GM23338 (cell line): ENCODE data around the gene TIAM1. TPM values are rescaled to one million over a fixed set of nuclear protein-coding genes. Genes with fewer than 3 reads are reported as not detected.

Experiments
- ATAC-seq: fragments of 200-7000 bp; cut with Tn5 transposase; 3 replicates; pipeline ENCODE4 v1.9.1; 2020
- DNase-seq: peaks from one replicate; pipeline ENCODE4 v3.0.0-alpha.2; 2015; ENCODE audit warnings: low spot score
- H2AFZ ChIP-seq: fragments of 200-600 bp; sonication (generic); 2 replicates; pipeline ENCODE4 v1.8.0; 2016; ENCODE audit warnings: antibody characterized with exemption, mild to moderate bottlenecking, moderate library complexity
- H3F3A ChIP-seq: fragments of 200-600 bp; sonication (generic); replicated peaks from 2 replicates; pipeline ENCODE4 v1.8.0; 2017; ENCODE audit warnings: antibody characterized with exemption, mixed run types, low read depth
- H3K27ac ChIP-seq: fragments of 200-600 bp; sonication (generic); 2 replicates; pipeline ENCODE4 v1.6.1; 2016; ENCODE audit warnings: low read depth
- H3K27me3 ChIP-seq: fragments of 200-600 bp; sonication (generic); 2 replicates; pipeline ENCODE4 v1.8.0; 2016; ENCODE audit warnings: mild to moderate bottlenecking, mixed run types, moderate library complexity; ENCODE audit not compliant: insufficient read depth
- H3K36me3 ChIP-seq: fragments of 200-600 bp; sonication (generic); 2 replicates; pipeline ENCODE4 v1.8.0; 2016; ENCODE audit warnings: mild to moderate bottlenecking; ENCODE audit not compliant: insufficient read depth
- H3K4me1 ChIP-seq: fragments of 200-600 bp; sonication (generic); 2 replicates; pipeline ENCODE4 v1.8.0; 2016; ENCODE audit warnings: mild to moderate bottlenecking, moderate library complexity; ENCODE audit not compliant: insufficient read depth
- H3K4me2 ChIP-seq: fragments of 200-600 bp; sonication (generic); 2 replicates; pipeline ENCODE4 v1.7.1; 2017; ENCODE audit warnings: mixed run types
- H3K4me3 ChIP-seq: fragments of 200-600 bp; sonication (generic); 2 replicates; pipeline ENCODE4 v1.6.1; 2016; ENCODE audit warnings: mixed run types
- H3K79me2 ChIP-seq: fragments of 200-600 bp; sonication (generic); replicated peaks from 2 replicates; pipeline ENCODE4 v1.8.0; 2017; ENCODE audit warnings: mild to moderate bottlenecking; ENCODE audit not compliant: insufficient read depth
- H3K9me2 ChIP-seq: fragments of 200-600 bp; sonication (generic); 2 replicates; pipeline ENCODE4 v1.8.0; 2017; ENCODE audit not compliant: insufficient read depth
- H4K20me1 ChIP-seq: fragments of 200-600 bp; sonication (generic); replicated peaks from 2 replicates; pipeline ENCODE4 v1.8.0; 2017; ENCODE audit warnings: mild to moderate bottlenecking; ENCODE audit not compliant: insufficient read depth
- H3K27ac Mint-ChIP-seq: 2 replicates; pipeline ENCODE4 v1.8.0; 2020; ENCODE audit warnings: inconsistent platforms, mild to moderate bottlenecking, moderate library complexity, mixed read lengths
- H3K27me3 Mint-ChIP-seq: 3 replicates; pipeline ENCODE4 v1.8.0; 2022; ENCODE audit warnings: low read depth, mild to moderate bottlenecking, moderate library complexity, mixed read lengths, inconsistent platforms; ENCODE audit not compliant: insufficient read depth, poor library complexity
- H3K36me3 Mint-ChIP-seq: 3 replicates; pipeline ENCODE4 v1.8.0; 2021; ENCODE audit warnings: low read depth, mild to moderate bottlenecking, inconsistent platforms, moderate library complexity, mixed read lengths
- H3K4me1 Mint-ChIP-seq: 3 replicates; pipeline ENCODE4 v1.8.0; 2020; ENCODE audit warnings: mild to moderate bottlenecking, inconsistent platforms, mixed read lengths
- H3K4me3 Mint-ChIP-seq: 3 replicates; pipeline ENCODE4 v1.8.0; 2021; ENCODE audit warnings: moderate library complexity, mild to moderate bottlenecking, inconsistent platforms, mixed read lengths
- H3K9me3 Mint-ChIP-seq: 3 replicates; pipeline ENCODE4 v1.8.0; 2020; ENCODE audit warnings: moderate library complexity, mild to moderate bottlenecking, inconsistent platforms, mixed read lengths
- CREB1 ChIP-seq: fragments of 250-450 bp; sonication (Bioruptor Pico); IDR thresholded peaks from 2 replicates; pipeline ENCODE4 v1.5.0; 2020; ENCODE audit warnings: low read depth, mild to moderate bottlenecking, moderate library complexity
- CTCF ChIP-seq, 2 experiments: fragments of 200-600 bp in 1 of 2; sonication (generic) in 1 of 2; conservative IDR thresholded peaks; 2 replicates each; pipeline versions ENCODE4 v1.5.1 to v1.6.1; 2016 to 2017; ENCODE audit warnings: antibody characterized with exemption in 2 of 2, low read depth in 2 of 2, mild to moderate bottlenecking in 2 of 2, moderate library complexity in 1 of 2
- EZH2 ChIP-seq: fragments of 200-600 bp; sonication (generic); IDR thresholded peaks from one replicate; pipeline ENCODE4 v1.8.0; 2017; ENCODE audit warnings: antibody characterized with exemption, mild to moderate bottlenecking, low read depth; ENCODE audit not compliant: unreplicated experiment
- EZH2phosphoT487 ChIP-seq: fragments of 200-600 bp; sonication (generic); IDR thresholded peaks from one replicate; pipeline ENCODE4 v1.8.1; 2018; ENCODE audit warnings: antibody characterized with exemption; ENCODE audit not compliant: unreplicated experiment
- JUNB ChIP-seq: IDR thresholded peaks from one replicate; pipeline ENCODE4 v1.6.1; 2016; ENCODE audit warnings: antibody characterized with exemption; ENCODE audit not compliant: unreplicated experiment
- NANOG ChIP-seq: IDR thresholded peaks from 2 replicates; pipeline ENCODE4 v1.6.1; 2016; ENCODE audit warnings: antibody characterized with exemption, borderline replicate concordance
- POLR2AphosphoS5 ChIP-seq: IDR thresholded peaks from 2 replicates; pipeline ENCODE4 v1.6.1; 2016; ENCODE audit warnings: antibody characterized with exemption, low read depth
- STAT1 ChIP-seq: IDR thresholded peaks from one replicate; pipeline ENCODE4 v1.6.1; 2016; ENCODE audit warnings: antibody characterized with exemption; ENCODE audit not compliant: unreplicated experiment
- ZNF114 ChIP-seq: fragments of 250-450 bp; sonication (Bioruptor Pico); IDR thresholded peaks from 2 replicates; pipeline ENCODE4 v1.5.0; 2020; ENCODE audit warnings: mild to moderate bottlenecking, moderate library complexity
- ZNF331 ChIP-seq: fragments of 250-450 bp; sonication (Bioruptor Pico); IDR thresholded peaks from 2 replicates; pipeline ENCODE4 v1.5.0; 2020; ENCODE audit warnings: low read depth, mild to moderate bottlenecking, moderate library complexity
- polyA plus RNA-seq: library from polyadenylated mRNA; unstranded; fragments of >200 nt; fragmentation: Nextera tagmentation; extraction: Ambion mirVana; gene quantifications from 2 replicates; pipeline ENCODE4 v1.2.1, GENCODE V29; 2016
- total RNA-seq: library from RNA; depleted of rRNA; stranded (reverse); fragments of >200 nt; shearing (Covaris generic); gene quantifications from 2 replicates; pipeline ENCODE4 v1.2.3, GENCODE V29; 2014
- TF ChIP-seq, protein P1 (sequence below): IDR thresholded peaks from 2 replicates; pipeline ENCODE4 v1.6.1; 2016; ENCODE audit warnings: antibody characterized with exemption
- TF ChIP-seq, protein P2 (sequence below): fragments of 250-450 bp; sonication (Bioruptor Pico); IDR thresholded peaks from 2 replicates; pipeline ENCODE4 v1.5.0; 2020; ENCODE audit warnings: mild to moderate bottlenecking, moderate library complexity
- TF ChIP-seq, protein P3 (sequence below): IDR thresholded peaks from one replicate; pipeline ENCODE4 v1.6.1; 2018; ENCODE audit warnings: antibody characterized with exemption; ENCODE audit not compliant: unreplicated experiment

The TIAM1 gene
- total and polyA plus RNA-seq, 2 experiments from 2014 or later: 18.5 to 20.0 TPM

- Histone ChIP-seq H2AFZ (no peak overlapping the region), H3K27ac (0 out of 2 replicates have a peak overlapping the region, but pooled peaks have one; percentile 41), H3K9me2 (no peaks in the 10 kb centered on the region), H3K36me3 (no peaks in the 10 kb centered on the region), H3K4me1 (peaks cover 22% of the 10 kb centered on the region), H4K20me1 (no peaks in the 10 kb centered on the region), H3K27me3 (no peaks in the 10 kb centered on the region), H3K79me2 (no peaks in the 10 kb centered on the region), H3F3A (no peaks in the 10 kb centered on the region), H3K4me3 (no peak overlapping the region), H3K4me2 (no peak overlapping the region)
- H3K36me3 Mint-ChIP-seq: no peaks in the 10 kb centered on the region
- H3K27me3 Mint-ChIP-seq: peaks cover 4% of the 10 kb centered on the region
- no peak for DNase-seq
- no peak for ATAC-seq
- TF ChIP-seq EZH2phosphoT487 (no peak), STAT1 (no peak), ZNF331 (CRISPR knock-in tag) (no peak), ZNF114 (CRISPR knock-in tag) (no peak), NANOG (no peak), POLR2AphosphoS5 (no peak), CTCF (conservative IDR thresholded peaks at IDR 0.05; ENCODE audit: low read depth in 2 of 2) (no peak), JUNB (no peak), CREB1 (CRISPR knock-in tag) (no peak), EZH2 (no peak)
- TF ChIP-seq, protein P1, sequence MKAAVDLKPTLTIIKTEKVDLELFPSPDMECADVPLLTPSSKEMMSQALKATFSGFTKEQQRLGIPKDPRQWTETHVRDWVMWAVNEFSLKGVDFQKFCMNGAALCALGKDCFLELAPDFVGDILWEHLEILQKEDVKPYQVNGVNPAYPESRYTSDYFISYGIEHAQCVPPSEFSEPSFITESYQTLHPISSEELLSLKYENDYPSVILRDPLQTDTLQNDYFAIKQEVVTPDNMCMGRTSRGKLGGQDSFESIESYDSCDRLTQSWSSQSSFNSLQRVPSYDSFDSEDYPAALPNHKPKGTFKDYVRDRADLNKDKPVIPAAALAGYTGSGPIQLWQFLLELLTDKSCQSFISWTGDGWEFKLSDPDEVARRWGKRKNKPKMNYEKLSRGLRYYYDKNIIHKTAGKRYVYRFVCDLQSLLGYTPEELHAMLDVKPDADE: no peak
- TF ChIP-seq, protein P2, sequence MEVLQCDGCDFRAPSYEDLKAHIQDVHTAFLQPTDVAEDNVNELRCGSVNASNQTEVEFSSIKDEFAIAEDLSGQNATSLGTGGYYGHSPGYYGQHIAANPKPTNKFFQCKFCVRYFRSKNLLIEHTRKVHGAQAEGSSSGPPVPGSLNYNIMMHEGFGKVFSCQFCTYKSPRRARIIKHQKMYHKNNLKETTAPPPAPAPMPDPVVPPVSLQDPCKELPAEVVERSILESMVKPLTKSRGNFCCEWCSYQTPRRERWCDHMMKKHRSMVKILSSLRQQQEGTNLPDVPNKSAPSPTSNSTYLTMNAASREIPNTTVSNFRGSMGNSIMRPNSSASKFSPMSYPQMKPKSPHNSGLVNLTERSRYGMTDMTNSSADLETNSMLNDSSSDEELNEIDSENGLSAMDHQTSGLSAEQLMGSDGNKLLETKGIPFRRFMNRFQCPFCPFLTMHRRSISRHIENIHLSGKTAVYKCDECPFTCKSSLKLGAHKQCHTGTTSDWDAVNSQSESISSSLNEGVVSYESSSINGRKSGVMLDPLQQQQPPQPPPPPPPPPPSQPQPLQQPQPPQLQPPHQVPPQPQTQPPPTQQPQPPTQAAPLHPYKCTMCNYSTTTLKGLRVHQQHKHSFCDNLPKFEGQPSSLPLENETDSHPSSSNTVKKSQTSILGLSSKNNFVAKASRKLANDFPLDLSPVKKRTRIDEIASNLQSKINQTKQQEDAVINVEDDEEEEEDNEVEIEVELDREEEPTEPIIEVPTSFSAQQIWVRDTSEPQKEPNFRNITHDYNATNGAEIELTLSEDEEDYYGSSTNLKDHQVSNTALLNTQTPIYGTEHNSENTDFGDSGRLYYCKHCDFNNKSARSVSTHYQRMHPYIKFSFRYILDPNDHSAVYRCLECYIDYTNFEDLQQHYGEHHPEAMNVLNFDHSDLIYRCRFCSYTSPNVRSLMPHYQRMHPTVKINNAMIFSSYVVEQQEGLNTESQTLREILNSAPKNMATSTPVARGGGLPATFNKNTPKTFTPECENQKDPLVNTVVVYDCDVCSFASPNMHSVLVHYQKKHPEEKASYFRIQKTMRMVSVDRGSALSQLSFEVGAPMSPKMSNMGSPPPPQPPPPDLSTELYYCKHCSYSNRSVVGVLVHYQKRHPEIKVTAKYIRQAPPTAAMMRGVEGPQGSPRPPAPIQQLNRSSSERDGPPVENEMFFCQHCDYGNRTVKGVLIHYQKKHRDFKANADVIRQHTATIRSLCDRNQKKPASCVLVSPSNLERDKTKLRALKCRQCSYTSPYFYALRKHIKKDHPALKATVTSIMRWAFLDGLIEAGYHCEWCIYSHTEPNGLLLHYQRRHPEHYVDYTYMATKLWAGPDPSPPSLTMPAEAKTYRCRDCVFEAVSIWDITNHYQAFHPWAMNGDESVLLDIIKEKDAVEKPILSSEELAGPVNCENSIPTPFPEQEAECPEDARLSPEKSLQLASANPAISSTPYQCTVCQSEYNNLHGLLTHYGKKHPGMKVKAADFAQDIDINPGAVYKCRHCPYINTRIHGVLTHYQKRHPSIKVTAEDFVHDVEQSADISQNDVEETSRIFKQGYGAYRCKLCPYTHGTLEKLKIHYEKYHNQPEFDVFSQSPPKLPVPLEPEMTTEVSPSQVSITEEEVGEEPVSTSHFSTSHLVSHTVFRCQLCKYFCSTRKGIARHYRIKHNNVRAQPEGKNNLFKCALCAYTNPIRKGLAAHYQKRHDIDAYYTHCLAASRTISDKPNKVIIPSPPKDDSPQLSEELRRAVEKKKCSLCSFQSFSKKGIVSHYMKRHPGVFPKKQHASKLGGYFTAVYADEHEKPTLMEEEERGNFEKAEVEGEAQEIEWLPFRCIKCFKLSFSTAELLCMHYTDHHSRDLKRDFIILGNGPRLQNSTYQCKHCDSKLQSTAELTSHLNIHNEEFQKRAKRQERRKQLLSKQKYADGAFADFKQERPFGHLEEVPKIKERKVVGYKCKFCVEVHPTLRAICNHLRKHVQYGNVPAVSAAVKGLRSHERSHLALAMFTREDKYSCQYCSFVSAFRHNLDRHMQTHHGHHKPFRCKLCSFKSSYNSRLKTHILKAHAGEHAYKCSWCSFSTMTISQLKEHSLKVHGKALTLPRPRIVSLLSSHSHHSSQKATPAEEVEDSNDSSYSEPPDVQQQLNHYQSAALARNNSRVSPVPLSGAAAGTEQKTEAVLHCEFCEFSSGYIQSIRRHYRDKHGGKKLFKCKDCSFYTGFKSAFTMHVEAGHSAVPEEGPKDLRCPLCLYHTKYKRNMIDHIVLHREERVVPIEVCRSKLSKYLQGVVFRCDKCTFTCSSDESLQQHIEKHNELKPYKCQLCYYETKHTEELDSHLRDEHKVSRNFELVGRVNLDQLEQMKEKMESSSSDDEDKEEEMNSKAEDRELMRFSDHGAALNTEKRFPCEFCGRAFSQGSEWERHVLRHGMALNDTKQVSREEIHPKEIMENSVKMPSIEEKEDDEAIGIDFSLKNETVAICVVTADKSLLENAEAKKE (CRISPR knock-in tag): no peak
- TF ChIP-seq, protein P3, sequence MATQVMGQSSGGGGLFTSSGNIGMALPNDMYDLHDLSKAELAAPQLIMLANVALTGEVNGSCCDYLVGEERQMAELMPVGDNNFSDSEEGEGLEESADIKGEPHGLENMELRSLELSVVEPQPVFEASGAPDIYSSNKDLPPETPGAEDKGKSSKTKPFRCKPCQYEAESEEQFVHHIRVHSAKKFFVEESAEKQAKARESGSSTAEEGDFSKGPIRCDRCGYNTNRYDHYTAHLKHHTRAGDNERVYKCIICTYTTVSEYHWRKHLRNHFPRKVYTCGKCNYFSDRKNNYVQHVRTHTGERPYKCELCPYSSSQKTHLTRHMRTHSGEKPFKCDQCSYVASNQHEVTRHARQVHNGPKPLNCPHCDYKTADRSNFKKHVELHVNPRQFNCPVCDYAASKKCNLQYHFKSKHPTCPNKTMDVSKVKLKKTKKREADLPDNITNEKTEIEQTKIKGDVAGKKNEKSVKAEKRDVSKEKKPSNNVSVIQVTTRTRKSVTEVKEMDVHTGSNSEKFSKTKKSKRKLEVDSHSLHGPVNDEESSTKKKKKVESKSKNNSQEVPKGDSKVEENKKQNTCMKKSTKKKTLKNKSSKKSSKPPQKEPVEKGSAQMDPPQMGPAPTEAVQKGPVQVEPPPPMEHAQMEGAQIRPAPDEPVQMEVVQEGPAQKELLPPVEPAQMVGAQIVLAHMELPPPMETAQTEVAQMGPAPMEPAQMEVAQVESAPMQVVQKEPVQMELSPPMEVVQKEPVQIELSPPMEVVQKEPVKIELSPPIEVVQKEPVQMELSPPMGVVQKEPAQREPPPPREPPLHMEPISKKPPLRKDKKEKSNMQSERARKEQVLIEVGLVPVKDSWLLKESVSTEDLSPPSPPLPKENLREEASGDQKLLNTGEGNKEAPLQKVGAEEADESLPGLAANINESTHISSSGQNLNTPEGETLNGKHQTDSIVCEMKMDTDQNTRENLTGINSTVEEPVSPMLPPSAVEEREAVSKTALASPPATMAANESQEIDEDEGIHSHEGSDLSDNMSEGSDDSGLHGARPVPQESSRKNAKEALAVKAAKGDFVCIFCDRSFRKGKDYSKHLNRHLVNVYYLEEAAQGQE: no peak
- H3K4me1 Mint-ChIP-seq: peaks cover 38% of the 10 kb centered on the region
- H3K4me3 Mint-ChIP-seq: no peak overlapping the region
- H3K27ac Mint-ChIP-seq: no peak overlapping the region
- H3K9me3 Mint-ChIP-seq: no peaks in the 10 kb centered on the region
Measured at GRCh38 chr21:31255896-31256295, 88.2 kb downstream of the TIAM1 start.
